NCI-H748 treated with DMSO at 0.1 percent for 48 hours (cell line): Measurements from ENCODE around the gene ATG9A.

Source experiments
- DNase-seq: peaks from one replicate; lab custom pipeline; 2025; lab: John Stamatoyannopoulos, UW

ATG9A gene

GRCh38 chr2:219252900-219253752 lies 23.7 kb upstream of the ATG9A start, which contains the start of gene TUBA4B:
Gene TUBA4B, plus strand, starts transcription at chr2:219253243. Its CDS starts 165 bp downstream, at chr2:219253408.
- DNase-seq = no peak

- no peak for DNase-seq
Measured at GRCh38 chr2:219252570-219252899, 23.1 kb upstream of the ATG9A start.

GRCh38 chr2:219252084-219252483 lies 22.6 kb upstream of the ATG9A start:
- no peak for DNase-seq

- no peak for DNase-seq
Measured at GRCh38 chr2:219251656-219252055, 22.2 kb upstream of the ATG9A start.

GRCh38 chr2:219250049-219250781 lies 20.8 kb upstream of the ATG9A start:
- no peak for DNase-seq

GRCh38 chr2:219249203-219249980 lies 20.0 kb upstream of the ATG9A start:
- no peak for DNase-seq

GRCh38 chr2:219248845-219249202 lies 19.4 kb upstream of the ATG9A start:
- DNase-seq = no peak

GRCh38 chr2:219247678-219248642 lies 18.5 kb upstream of the ATG9A start:
- DNase-seq = no peak

GRCh38 chr2:219246559-219246958 lies 17.1 kb upstream of the ATG9A start:
- no peak for DNase-seq

GRCh38 chr2:219245899-219246230 lies 16.4 kb upstream of the ATG9A start:
- no peak for DNase-seq

- DNase-seq = peak; percentile 58
Measured at GRCh38 chr2:219245148-219245898, 15.9 kb upstream of the ATG9A start, which contains the start of the genes GLB1L and STK16. Gene GLB1L, minus strand, starts transcription at chr2:219245444. Its CDS starts 1,871 bp downstream, at chr2:219243573. Gene STK16, plus strand, starts transcription at chr2:219245479. Its CDS starts 521 bp downstream, at chr2:219246000.

GRCh38 chr2:219244789-219245147 lies 15.3 kb upstream of the ATG9A start:
- DNase-seq = no peak

GRCh38 chr2:219243291-219243761 lies 13.9 kb upstream of the ATG9A start:
- DNase-seq = no peak

- no peak for DNase-seq
Measured at GRCh38 chr2:219234331-219234730, 4.9 kb upstream of the ATG9A start.

GRCh38 chr2:219230059-219230540 lies 664 bp upstream of the ATG9A start:
- DNase-seq = no peak

- DNase-seq = no peak
Measured at GRCh38 chr2:219228911-219229304, 528 bp downstream of the ATG9A start.

- no peak for DNase-seq
Measured at GRCh38 chr2:219228041-219228910, 1.2 kb downstream of the ATG9A start.

- no peak for DNase-seq
Measured at GRCh38 chr2:219225350-219225749, 4.1 kb downstream of the ATG9A start.

- no peak for DNase-seq
Measured at GRCh38 chr2:219223831-219224610, 5.4 kb downstream of the ATG9A start.
